H1 (cell line): ENCODE data around the gene GRAMD1B. TPM values are rescaled to one million over a fixed set of nuclear protein-coding genes. Genes with fewer than 3 reads are reported as not detected.

Experiments used
- CTCF ChIA-PET: fragments of 300-600 bp; sonication (Branson Sonifier 250); formaldehyde crosslinking; loops from one replicate; lab custom pipeline; 2021; ENCODE audit not compliant: partially characterized antibody; lab: Charles Lee
- POLR2A ChIA-PET: fragments of 300-600 bp; sonication (Branson Sonifier 250); formaldehyde crosslinking; loops from one replicate; lab custom pipeline; 2021; ENCODE audit warnings: inconsistent platforms; ENCODE audit not compliant: partially characterized antibody; lab: Charles Lee
- DNase-seq, 2 experiments: peaks; one replicate each; pipeline versions ENCODE4 v3.0.0 to v3.0.0-alpha.2; 2010 to 2022; ENCODE audit warnings: low spot score in 2 of 2, low read depth in 1 of 2, mixed read lengths in 1 of 2
- FAIRE-seq: peaks from 2 replicates; lab custom pipeline; 2011; peaks lifted over from hg19 to GRCh38; lab: Jason Lieb, UNC
- H2AFZ ChIP-seq: 2 replicates; pipeline ENCODE4 v1.8.1; 2012; ENCODE audit warnings: low read length, inconsistent platforms
- H2AK5ac ChIP-seq: 2 replicates; pipeline ENCODE4 v1.6.1; 2013; ENCODE audit warnings: low read depth, low read length
- H2BK120ac ChIP-seq: replicated peaks from 2 replicates; pipeline ENCODE3; 2013; ENCODE audit warnings: low read depth, low read length, inconsistent platforms
- H2BK12ac ChIP-seq: 2 replicates; pipeline ENCODE4 v1.6.1; 2013; ENCODE audit warnings: low read depth, low read length
- H2BK15ac ChIP-seq: 2 replicates; pipeline ENCODE4 v1.6.1; 2013; ENCODE audit warnings: low read length
- H2BK20ac ChIP-seq: 2 replicates; pipeline ENCODE4 v1.6.1; 2013; ENCODE audit warnings: low read length
- H2BK5ac ChIP-seq: 2 replicates; pipeline ENCODE4 v1.6.1; 2013; ENCODE audit warnings: low read depth, low read length
- H3K14ac ChIP-seq: 2 replicates; pipeline ENCODE4 v1.6.1; 2013; ENCODE audit warnings: inconsistent platforms; ENCODE audit not compliant: insufficient read length
- H3K18ac ChIP-seq: 2 replicates; pipeline ENCODE4 v1.6.1; 2013; ENCODE audit warnings: low read length; ENCODE audit errors: extremely low read depth
- H3K23ac ChIP-seq: 2 replicates; pipeline ENCODE4 v1.6.1; 2013; ENCODE audit warnings: inconsistent platforms; ENCODE audit not compliant: insufficient read length
- H3K23me2 ChIP-seq: 2 replicates; pipeline ENCODE4 v1.6.1; 2013; ENCODE audit warnings: low read depth, low read length
- H3K27ac ChIP-seq: 2 replicates; pipeline ENCODE4 v1.6.1; 2011; ENCODE audit warnings: low read depth, low read length, inconsistent platforms
- H3K27me3 ChIP-seq, 4 experiments: replicated peaks in 1 of 4; 1 replicate in 1 of 4; 2 replicates in 3 of 4; pipeline versions ENCODE4 v1.6.1 to v1.8.1; 2011 to 2013; ENCODE audit warnings: low read length in 3 of 4, mild to moderate bottlenecking in 3 of 4, inconsistent platforms in 2 of 4, mixed read lengths in 2 of 4, moderate library complexity in 1 of 4; ENCODE audit not compliant: control insufficient read depth in 3 of 4, insufficient read depth in 3 of 4; ENCODE audit errors: extremely low read depth in 1 of 4
- H3K36me3 ChIP-seq, 4 experiments: 2 replicates each; pipeline versions ENCODE4 v1.6.1 to v1.8.1; 2011 to 2013; ENCODE audit warnings: mild to moderate bottlenecking in 4 of 4, low read length in 3 of 4, moderate library complexity in 2 of 4, control low read depth in 1 of 4, inconsistent platforms in 1 of 4; ENCODE audit not compliant: insufficient read depth in 4 of 4, control insufficient read depth in 2 of 4
- H3K4ac ChIP-seq: replicated peaks from 2 replicates; pipeline ENCODE3; 2013; ENCODE audit warnings: low read length, low read depth, mixed read lengths, inconsistent platforms; ENCODE audit not compliant: insufficient read length
- H3K4me1 ChIP-seq, 4 experiments: replicated peaks in 1 of 4; 1 replicate in 1 of 4; 2 replicates in 3 of 4; pipeline versions ENCODE4 v1.6.1 to v1.8.1; 2011 to 2013; ENCODE audit warnings: low read length in 3 of 4, inconsistent platforms in 2 of 4, mixed read lengths in 1 of 4; ENCODE audit not compliant: insufficient read depth in 4 of 4, control insufficient read depth in 3 of 4
- H3K4me2 ChIP-seq, 2 experiments: 2 replicates each; pipeline versions ENCODE4 v1.6.1 to v1.8.1; 2011 to 2013; ENCODE audit warnings: low read depth in 2 of 2, low read length in 2 of 2, control low read depth in 1 of 2, inconsistent platforms in 1 of 2, mild to moderate bottlenecking in 1 of 2; ENCODE audit not compliant: insufficient read depth in 1 of 2
- H3K4me3 ChIP-seq, 4 experiments: fragments of 200-600, 300-600 bp in 1 of 4; sonication (generic), shearing (Covaris generic), sonication (Bioruptor Twin) in 1 of 4; 2 replicates each; pipeline versions ENCODE4 v1.5.1 to v1.8.1; 2011 to 2016; ENCODE audit warnings: low read length in 4 of 4, low read depth in 3 of 4, control low read depth in 2 of 4, inconsistent platforms in 2 of 4, mild to moderate bottlenecking in 2 of 4, mixed read lengths in 1 of 4, moderate library complexity in 1 of 4; ENCODE audit not compliant: insufficient read depth in 2 of 4; ENCODE audit errors: extremely low read depth in 1 of 4
- H3K56ac ChIP-seq: replicated peaks from 2 replicates; pipeline ENCODE3; 2013; ENCODE audit warnings: low read depth, mild to moderate bottlenecking, mixed read lengths, low read length, inconsistent platforms; ENCODE audit not compliant: insufficient read length
- H3K79me1 ChIP-seq: 2 replicates; pipeline ENCODE4 v1.6.1; 2013; ENCODE audit warnings: low read depth, low read length, control low read depth
- H3K79me2 ChIP-seq, 2 experiments: 2 replicates each; pipeline versions ENCODE4 v1.6.1 to v1.8.1; 2012 to 2013; ENCODE audit warnings: low read length in 2 of 2, mild to moderate bottlenecking in 2 of 2, inconsistent platforms in 1 of 2; ENCODE audit not compliant: insufficient read depth in 2 of 2, control insufficient read depth in 1 of 2
- H3K9ac ChIP-seq, 4 experiments: replicated peaks in 1 of 4; 1 replicate in 1 of 4; 2 replicates in 3 of 4; pipeline versions ENCODE4 v1.6.1 to v1.8.1; 2011 to 2013; ENCODE audit warnings: low read depth in 3 of 4, low read length in 3 of 4, control low read depth in 2 of 4, mild to moderate bottlenecking in 2 of 4, moderate library complexity in 2 of 4, inconsistent platforms in 1 of 4; ENCODE audit errors: extremely low read depth in 1 of 4
- H3K9me3 ChIP-seq, 2 experiments: 2 replicates each; pipeline versions ENCODE4 v1.6.1 to v1.8.1; 2012 to 2013; ENCODE audit warnings: mild to moderate bottlenecking in 2 of 2, moderate library complexity in 2 of 2, control low read depth in 1 of 2, inconsistent platforms in 1 of 2, low read depth in 1 of 2, low read length in 1 of 2, mixed read lengths in 1 of 2; ENCODE audit not compliant: insufficient read depth in 2 of 2
- H4K20me1 ChIP-seq, 2 experiments: replicated peaks in 1 of 2; 2 replicates each; pipeline versions ENCODE3 to v1.8.1; 2011 to 2013; ENCODE audit warnings: inconsistent platforms in 2 of 2, low read length in 2 of 2, mild to moderate bottlenecking in 1 of 2; ENCODE audit not compliant: insufficient read depth in 2 of 2, control insufficient read depth in 1 of 2
- H4K5ac ChIP-seq: 2 replicates; pipeline ENCODE4 v1.6.1; 2013; ENCODE audit warnings: low read length, low read depth, mixed read lengths, inconsistent platforms; ENCODE audit not compliant: insufficient read length
- H4K8ac ChIP-seq: 2 replicates; pipeline ENCODE4 v1.8.0; 2013; ENCODE audit warnings: mild to moderate bottlenecking, moderate library complexity, low read length, inconsistent platforms; ENCODE audit not compliant: insufficient read depth; ENCODE audit errors: extremely low read depth
- H4K91ac ChIP-seq: replicated peaks from 2 replicates; pipeline ENCODE3; 2013; ENCODE audit warnings: low read length, mixed read lengths, inconsistent platforms; ENCODE audit not compliant: insufficient read length
- BACH1 ChIP-seq: IDR thresholded peaks from 2 replicates; pipeline ENCODE4 v1.6.1; 2012; ENCODE audit warnings: low read length, improper control_type of control experiment
- CEBPB ChIP-seq: IDR thresholded peaks from 2 replicates; pipeline ENCODE4 v1.6.1; 2012; ENCODE audit warnings: low read depth, low read length
- CTBP2 ChIP-seq: IDR thresholded peaks from 2 replicates; pipeline ENCODE4 v1.7.0; 2011; ENCODE audit warnings: borderline replicate concordance, mild to moderate bottlenecking, moderate library complexity, mixed read lengths, low read length; ENCODE audit not compliant: insufficient read depth, insufficient read length
- E2F6 ChIP-seq: IDR thresholded peaks from 2 replicates; pipeline ENCODE4 v1.6.1; 2012; ENCODE audit warnings: inconsistent platforms
- NANOG ChIP-seq: IDR thresholded peaks from 2 replicates; pipeline ENCODE4 v1.6.1; 2011; ENCODE audit warnings: low read length, low read depth, mild to moderate bottlenecking, inconsistent platforms; ENCODE audit not compliant: insufficient read depth, poor library complexity, severe bottlenecking
- NRF1 ChIP-seq: IDR thresholded peaks from 2 replicates; pipeline ENCODE4 v1.6.1; 2011; ENCODE audit warnings: mild to moderate bottlenecking, low read depth, low read length, improper control_type of control experiment
- RXRA ChIP-seq: IDR thresholded peaks from 2 replicates; pipeline ENCODE4 v1.6.1; 2011; ENCODE audit warnings: low read depth, mild to moderate bottlenecking, low read length, moderate library complexity; ENCODE audit not compliant: insufficient read depth
- SAP30 ChIP-seq: fragments of 300-600 bp; sonication (generic); IDR thresholded peaks from 2 replicates; pipeline ENCODE4 v1.7.1; 2012; ENCODE audit warnings: low read length, moderate library complexity, mild to moderate bottlenecking, inconsistent platforms; ENCODE audit not compliant: insufficient read depth, insufficient replicate concordance
- SP4 ChIP-seq: IDR thresholded peaks from 2 replicates; pipeline ENCODE4 v1.6.1; 2012; ENCODE audit warnings: low read length, inconsistent platforms
- TCF12 ChIP-seq: IDR thresholded peaks from 2 replicates; pipeline ENCODE4 v1.6.1; 2011; ENCODE audit warnings: low read depth, mild to moderate bottlenecking, low read length
- WGBS, 2 experiments: shearing (Covaris generic) in 1 of 2; methylation state at CpG; one replicate each; pipeline versions ENCODE4 v1.1.6 to v1.1.7; 2013 to 2015; ENCODE audit warnings: low lambda C conversion rate in 2 of 2, mixed read lengths in 2 of 2, inconsistent platforms in 1 of 2, low coverage in 1 of 2, missing lambda C conversion rate in 1 of 2; ENCODE audit not compliant: insufficient replicate concordance in 2 of 2, insufficient coverage in 1 of 2, insufficient read length in 1 of 2; ENCODE audit errors: extremely low coverage in 1 of 2, missing lambda C conversion rate in 1 of 2; 5-methylcytosine and 5-hydroxymethylcytosine counted together
- polyA plus RNA-seq, 7 experiments: library from polyadenylated mRNA; depleted of rRNA in 3 of 7; stranded (reverse) in 5 of 7; unstranded in 2 of 7; fragments of >200 nt in 5 of 7; fragments of 200-250 nt in 2 of 7; gene quantifications; 1 replicate in 5 of 7; 2 replicates in 1 of 7; 4 replicates in 1 of 7; pipeline versions ENCODE4 v1.2.1 to v1.2.3, GENCODE V29; 2011 to 2013; ENCODE audit warnings: missing spikeins in 2 of 7, mixed read lengths in 2 of 7
- total RNA-seq: library from RNA; stranded (reverse); fragmentation: NEBNext Ultra II Directional; extraction: Animal tissue kit (Norgen Biotek cat#: 25700); gene quantifications from 2 replicates; pipeline ENCODE4 v1.2.1, GENCODE V29; 2021

Gene GRAMD1B
- total and polyA plus RNA-seq, 2 of the 8 experiments (the other 6 are each of a cell fraction or from before 2014, with no cell fraction given): 10.1 to 21.2 TPM

- H2BK5ac ChIP-seq: no peak overlapping the region
- peaks cover 10 to 28% (median 15%) of the 10 kb centered on the region in 4 experiments; a peak in 6 of 7 replicates for H3K4me1 ChIP-seq
- H4K91ac ChIP-seq: no peak overlapping the region
- TF ChIP-seq CEBPB (no peak), BACH1 (no peak), NANOG (no peak), E2F6 (no peak), SAP30 (no peak), TCF12 (no peak), SP4 (no peak), RXRA (no peak), NRF1 (no peak), CTBP2 (no peak)
- H3K23me2 ChIP-seq: no peaks in the 10 kb centered on the region; the same call in 1 of the 2 replicates
- ChIA-PET CTCF (interaction anchor here (0.7 to 4.7 kb wide), 9 partner anchors 12 to 53 kb away, joined by 3 to 32 read pairs (median 5); no protein-coding TSS in a partner anchor), POLR2A (interaction anchor here (0.8 kb wide), 1 partner anchor 11 kb away, joined by 3 read pairs; no protein-coding TSS in a partner anchor)
- H3K4me2 ChIP-seq: no peak overlapping the region
- H3K4ac ChIP-seq: no peak overlapping the region
- no peak overlapping the region for H2AK5ac ChIP-seq
- no peak overlapping the region for H4K8ac ChIP-seq
- H2BK15ac ChIP-seq: no peak overlapping the region
- H3K56ac ChIP-seq: no peak overlapping the region
- H3K79me1 ChIP-seq: no peaks in the 10 kb centered on the region; the same call in 1 of the 2 replicates
- 96% methylated on average over 1 of the region's 1 CpG; no CpG with 5 or more reads in 1 of the 2 experiments for WGBS, 2 experiments
- H3K18ac ChIP-seq: no peak overlapping the region
- FAIRE-seq: no peak
- H3K36me3 ChIP-seq: no peaks in the 10 kb centered on the region
- no peak overlapping the region for H3K23ac ChIP-seq
- no peak overlapping the region for H2BK20ac ChIP-seq
- H3K9me3 ChIP-seq: no peaks in the 10 kb centered on the region
- no peak overlapping the region for H2BK12ac ChIP-seq
- peaks cover 0 to 4% of the 10 kb centered on the region in 2 experiments; a peak in 1 of 4 replicates for H3K79me2 ChIP-seq
- no peak overlapping the region for H3K14ac ChIP-seq
- H3K4me3 ChIP-seq: no peak overlapping the region
- H4K5ac ChIP-seq: no peak overlapping the region
- H3K9ac ChIP-seq: no peak overlapping the region
- DNase-seq: no peak
- no peak overlapping the region for H2AFZ ChIP-seq
- peak overlapping the region; percentile 13 for H2BK120ac ChIP-seq
- no peaks in the 10 kb centered on the region for H4K20me1 ChIP-seq
- no peak overlapping the region for H3K27ac ChIP-seq
- no peaks in the 10 kb centered on the region for H3K27me3 ChIP-seq
Measured at GRCh38 chr11:123527947-123528346, 97.9 kb downstream of the GRAMD1B start.
